OCI-LY7 (cell line): ENCODE data around the gene GNAO1. TPM values are rescaled to one million over a fixed set of nuclear protein-coding genes. Genes with fewer than 3 reads are reported as not detected.

Source experiments
- BruUV-seq: library from RNA; stranded (reverse); fragments of 400-500 nt; replicated peaks from 2 replicates; lab custom pipeline; 2021; lab: Mats Ljungman, UMichigan
- CTCF ChIA-PET: fragments of 300-600 bp; sonication (Branson Sonifier 250); formaldehyde crosslinking; loops from one replicate; lab custom pipeline; 2022; ENCODE audit warnings: antibody characterized with exemption; ENCODE audit not compliant: unreplicated experiment; lab: Charles Lee
- POLR2A ChIA-PET: fragments of 300-600 bp; sonication (Branson Sonifier 250); formaldehyde crosslinking; loops from one replicate; lab custom pipeline; 2022; ENCODE audit warnings: antibody characterized with exemption; lab: Charles Lee
- DNase-seq: peaks from one replicate; pipeline ENCODE4 v3.0.0-alpha.2; 2015; ENCODE audit warnings: low spot score
- H2AFZ ChIP-seq: fragments of 200-600 bp; sonication (generic), shearing (Covaris generic); 2 replicates; pipeline ENCODE4 v1.6.1; 2014; ENCODE audit warnings: mild to moderate bottlenecking, antibody characterized with exemption, low read length, moderate library complexity
- H3K27ac ChIP-seq: fragments of 200-600 bp; sonication (generic); 2 replicates; pipeline ENCODE4 v1.5.1; 2014; ENCODE audit warnings: mixed run types, low read depth, mild to moderate bottlenecking, moderate library complexity, low read length, inconsistent platforms; ENCODE audit not compliant: poor library complexity, severe bottlenecking
- H3K36me3 ChIP-seq: fragments of 200-600 bp; sonication (generic); 2 replicates; pipeline ENCODE4 v1.6.1; 2014; ENCODE audit warnings: mild to moderate bottlenecking, antibody characterized with exemption, low read length, moderate library complexity, mixed read lengths; ENCODE audit not compliant: insufficient read depth
- H3K4me1 ChIP-seq: fragments of 200-600 bp; sonication (generic); 2 replicates; pipeline ENCODE4 v1.5.1; 2014; ENCODE audit warnings: mild to moderate bottlenecking, low read length; ENCODE audit not compliant: insufficient read depth, poor library complexity, severe bottlenecking
- H3K4me2 ChIP-seq: fragments of 200-600 bp; sonication (generic); 2 replicates; pipeline ENCODE4 v1.6.1; 2014; ENCODE audit warnings: mild to moderate bottlenecking, low read length
- H3K4me3 ChIP-seq: fragments of 200-600 bp; sonication (generic); 2 replicates; pipeline ENCODE4 v1.5.1; 2014; ENCODE audit warnings: mild to moderate bottlenecking, low read depth, low read length; ENCODE audit not compliant: poor library complexity, severe bottlenecking
- H3K79me2 ChIP-seq: fragments of 200-600 bp; sonication (generic); 2 replicates; pipeline ENCODE4 v1.6.1; 2016; ENCODE audit warnings: low read depth, mild to moderate bottlenecking, low read length, moderate library complexity, mixed read lengths; ENCODE audit not compliant: insufficient read depth
- H3K9me2 ChIP-seq: fragments of 200-600 bp; sonication (generic); 2 replicates; pipeline ENCODE4 v1.6.1; 2016; ENCODE audit warnings: mild to moderate bottlenecking, low read length, mixed read lengths; ENCODE audit not compliant: insufficient read depth
- H3K9me3 ChIP-seq: fragments of 200-600 bp; sonication (generic); 2 replicates; pipeline ENCODE4 v1.6.1; 2014; ENCODE audit warnings: mild to moderate bottlenecking, mixed run types, low read length, mixed read lengths
- H4K20me1 ChIP-seq: fragments of 200-600 bp; sonication (generic); 2 replicates; pipeline ENCODE4 v1.6.1; 2014; ENCODE audit warnings: mild to moderate bottlenecking, antibody characterized with exemption, low read length, moderate library complexity, mixed read lengths; ENCODE audit not compliant: insufficient read depth
- EZH2phosphoT487 ChIP-seq: fragments of 200-600 bp; sonication (generic); IDR thresholded peaks from 2 replicates; pipeline ENCODE4 v1.6.1; 2018; ENCODE audit warnings: low read depth, borderline replicate concordance, mild to moderate bottlenecking, mixed run types, antibody characterized with exemption, low read length, moderate library complexity, mixed read lengths
- intact Hi-C: fragments of 100-400 bp; cut with micrococcal nuclease; formaldehyde crosslinking; loops from one replicate; pipeline ENCODE4 v1.10.0; 2022; ENCODE audit not compliant: unreplicated experiment
- total RNA-seq, 2 experiments: library from RNA; depleted of rRNA in 1 of 2; stranded (reverse); fragments of >200 nt in 1 of 2; shearing (Covaris generic) in 1 of 2; gene quantifications; 2 replicates each; pipeline ENCODE4 v1.2.3, GENCODE V29; 2014 to 2022
- TF ChIP-seq, protein P1 (sequence below): fragments of 200-600 bp; sonication (generic); conservative IDR thresholded peaks from 2 replicates; pipeline ENCODE4 v1.5.1; 2014; ENCODE audit warnings: mild to moderate bottlenecking, antibody characterized with exemption, low read length, moderate library complexity, mixed read lengths

GNAO1 gene
- total RNA-seq, 2 experiments from 2014 or later: not detected

DNA sequence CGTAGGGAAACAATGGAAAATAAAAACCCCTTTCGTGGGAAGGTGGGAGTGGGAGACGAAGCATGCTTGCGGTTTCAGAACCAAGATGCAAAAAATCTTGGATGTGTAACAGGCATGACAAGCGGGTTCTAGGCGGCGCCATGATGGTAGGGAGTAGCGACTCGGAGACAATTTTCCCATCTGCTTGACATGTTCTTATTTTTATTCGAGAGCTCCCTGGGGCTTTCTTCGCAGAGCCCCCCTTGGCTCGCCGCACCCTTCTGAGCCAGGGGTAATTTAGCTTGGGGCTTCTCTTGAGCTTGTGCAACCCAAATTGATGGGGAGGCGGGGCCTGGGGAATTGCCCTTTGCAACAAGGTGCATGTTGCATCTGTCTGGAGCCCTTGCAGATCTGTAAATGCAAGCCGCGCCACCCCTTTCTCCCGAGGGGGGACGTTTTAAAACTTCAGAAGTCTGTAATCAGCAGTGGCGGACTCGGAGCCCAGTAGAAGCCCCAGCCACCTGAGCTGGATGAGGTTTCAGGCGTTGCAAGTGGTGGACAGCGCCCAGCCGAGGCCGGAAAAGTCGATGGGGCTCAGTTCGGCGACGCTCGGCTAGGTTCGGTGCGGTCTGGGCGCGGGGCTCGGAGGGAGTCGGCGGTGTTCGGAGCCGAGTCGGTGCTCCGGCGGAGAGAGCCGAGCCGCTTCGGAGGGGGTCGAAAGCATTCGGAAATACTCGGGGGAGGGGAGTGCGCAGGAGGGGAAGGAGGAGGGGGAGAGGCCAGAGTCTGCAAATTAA is 2.9 kb downstream of the GNAO1 start:
- no peaks in the 10 kb centered on the region for H3K9me3 ChIP-seq
- intact Hi-C loops: no loop called here
- DNase-seq: peak; percentile 5
- no peak overlapping the region for H3K27ac ChIP-seq
- CTCF ChIA-PET: no interaction called here
- no peaks in the 10 kb centered on the region for H4K20me1 ChIP-seq
- POLR2A ChIA-PET: no interaction called here
- no peaks in the 10 kb centered on the region for H3K4me1 ChIP-seq
- BruUV-seq: no TSS peak
- no peaks in the 10 kb centered on the region for H3K9me2 ChIP-seq
- TF ChIP-seq, protein P1, sequence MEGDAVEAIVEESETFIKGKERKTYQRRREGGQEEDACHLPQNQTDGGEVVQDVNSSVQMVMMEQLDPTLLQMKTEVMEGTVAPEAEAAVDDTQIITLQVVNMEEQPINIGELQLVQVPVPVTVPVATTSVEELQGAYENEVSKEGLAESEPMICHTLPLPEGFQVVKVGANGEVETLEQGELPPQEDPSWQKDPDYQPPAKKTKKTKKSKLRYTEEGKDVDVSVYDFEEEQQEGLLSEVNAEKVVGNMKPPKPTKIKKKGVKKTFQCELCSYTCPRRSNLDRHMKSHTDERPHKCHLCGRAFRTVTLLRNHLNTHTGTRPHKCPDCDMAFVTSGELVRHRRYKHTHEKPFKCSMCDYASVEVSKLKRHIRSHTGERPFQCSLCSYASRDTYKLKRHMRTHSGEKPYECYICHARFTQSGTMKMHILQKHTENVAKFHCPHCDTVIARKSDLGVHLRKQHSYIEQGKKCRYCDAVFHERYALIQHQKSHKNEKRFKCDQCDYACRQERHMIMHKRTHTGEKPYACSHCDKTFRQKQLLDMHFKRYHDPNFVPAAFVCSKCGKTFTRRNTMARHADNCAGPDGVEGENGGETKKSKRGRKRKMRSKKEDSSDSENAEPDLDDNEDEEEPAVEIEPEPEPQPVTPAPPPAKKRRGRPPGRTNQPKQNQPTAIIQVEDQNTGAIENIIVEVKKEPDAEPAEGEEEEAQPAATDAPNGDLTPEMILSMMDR: no peak
- no peak for TF ChIP-seq EZH2phosphoT487
- H2AFZ ChIP-seq: no peak overlapping the region
- no peak overlapping the region for H3K4me2 ChIP-seq
- H3K79me2 ChIP-seq: no peaks in the 10 kb centered on the region
- H3K4me3 ChIP-seq: no peak overlapping the region
- no peaks in the 10 kb centered on the region for H3K36me3 ChIP-seq

DNA sequence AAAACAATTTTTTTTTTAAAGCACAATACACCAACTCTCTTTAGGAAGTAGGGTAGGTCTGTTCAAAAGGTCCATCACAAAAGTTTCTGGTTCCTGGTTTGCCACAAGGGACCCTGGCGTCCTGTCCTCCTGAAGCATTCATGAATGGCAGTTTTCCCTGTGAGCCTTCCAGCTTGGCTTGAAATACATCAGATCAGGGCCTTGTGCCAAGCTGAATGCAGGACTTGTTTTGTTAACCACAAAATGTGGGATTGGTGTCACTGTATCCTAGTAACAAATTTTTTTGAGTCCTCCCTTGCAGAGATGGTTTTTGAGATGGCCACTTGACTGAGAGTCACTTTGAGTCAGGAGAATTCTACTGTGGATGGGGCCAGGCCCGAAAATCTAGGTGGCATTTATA is 3.9 kb downstream of the GNAO1 start:
- Histone ChIP-seq H2AFZ (no peak overlapping the region), H3K4me1 (no peaks in the 10 kb centered on the region), H3K36me3 (no peaks in the 10 kb centered on the region), H3K4me2 (no peak overlapping the region), H3K27ac (no peak overlapping the region), H3K79me2 (no peaks in the 10 kb centered on the region), H3K9me2 (no peaks in the 10 kb centered on the region), H3K4me3 (no peak overlapping the region), H3K9me3 (no peaks in the 10 kb centered on the region), H4K20me1 (no peaks in the 10 kb centered on the region)
- no TSS peak for BruUV-seq
- CTCF ChIA-PET: no interaction called here
- TF ChIP-seq, protein P1: no peak
- TF ChIP-seq EZH2phosphoT487: no peak
- intact Hi-C loops: no loop called here
- no peak for DNase-seq
- POLR2A ChIA-PET: no interaction called here

DNA sequence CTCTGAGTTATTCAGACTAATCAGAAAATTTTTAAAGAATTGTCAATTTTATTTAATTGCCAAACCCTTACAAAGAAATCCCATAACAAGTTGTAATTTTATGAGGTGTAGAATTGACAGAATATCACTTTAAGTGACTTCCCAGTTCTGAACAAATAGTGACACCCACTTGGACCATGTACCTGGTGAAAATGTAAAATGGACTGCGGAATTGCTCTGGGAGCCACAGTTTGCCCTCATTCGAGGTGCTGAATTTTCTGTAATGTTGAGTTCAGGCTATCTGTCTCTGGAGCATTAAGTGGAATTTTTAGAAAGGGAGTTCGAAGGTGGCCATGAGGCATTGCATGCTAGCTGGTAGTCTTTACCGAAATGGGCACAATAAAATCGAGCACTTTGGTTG is 5.1 kb downstream of the GNAO1 start:
- H3K4me2 ChIP-seq: no peak overlapping the region
- H3K4me1 ChIP-seq: no peaks in the 10 kb centered on the region
- no peak overlapping the region for H2AFZ ChIP-seq
- CTCF ChIA-PET: no interaction called here
- intact Hi-C loops: no loop called here
- no peak for DNase-seq
- no peaks in the 10 kb centered on the region for H3K9me3 ChIP-seq
- no peak overlapping the region for H3K4me3 ChIP-seq
- BruUV-seq: no TSS peak
- no peaks in the 10 kb centered on the region for H3K9me2 ChIP-seq
- POLR2A ChIA-PET: no interaction called here
- TF ChIP-seq, protein P1: no peak
- TF ChIP-seq EZH2phosphoT487: no peak
- H3K79me2 ChIP-seq: no peaks in the 10 kb centered on the region
- H3K27ac ChIP-seq: no peak overlapping the region
- H4K20me1 ChIP-seq: no peaks in the 10 kb centered on the region
- no peaks in the 10 kb centered on the region for H3K36me3 ChIP-seq
